HG02973 (cell line): ENCODE results near the gene TCEA3.

ENCODE experiments used
- ATAC-seq: cut with Tn5 transposase; IDR thresholded peaks from one replicate; pipeline ENCODE4 v1.9.1; 2021; ENCODE audit warnings: moderate library complexity; ENCODE audit not compliant: unreplicated experiment

TCEA3 gene

DNA sequence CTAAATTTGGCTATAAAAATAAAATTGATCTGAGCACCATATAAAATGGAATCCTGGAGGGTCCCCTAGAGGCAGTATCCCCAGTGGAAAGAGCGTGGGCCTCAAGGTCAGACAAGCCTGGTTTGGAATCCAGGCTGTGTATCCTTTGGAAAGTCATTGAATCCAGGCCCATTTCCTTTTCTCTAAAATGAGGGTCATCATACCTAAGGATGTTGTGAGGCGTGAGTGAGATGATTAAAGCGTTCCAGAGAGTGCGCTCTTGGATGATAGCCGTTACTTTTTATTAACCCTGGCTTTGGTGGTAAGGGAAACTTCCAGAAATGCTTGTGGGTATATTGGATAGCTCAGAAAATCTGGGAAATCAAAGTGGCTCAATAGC is 54.2 kb downstream of the TCEA3 start:
- no peak for ATAC-seq

DNA sequence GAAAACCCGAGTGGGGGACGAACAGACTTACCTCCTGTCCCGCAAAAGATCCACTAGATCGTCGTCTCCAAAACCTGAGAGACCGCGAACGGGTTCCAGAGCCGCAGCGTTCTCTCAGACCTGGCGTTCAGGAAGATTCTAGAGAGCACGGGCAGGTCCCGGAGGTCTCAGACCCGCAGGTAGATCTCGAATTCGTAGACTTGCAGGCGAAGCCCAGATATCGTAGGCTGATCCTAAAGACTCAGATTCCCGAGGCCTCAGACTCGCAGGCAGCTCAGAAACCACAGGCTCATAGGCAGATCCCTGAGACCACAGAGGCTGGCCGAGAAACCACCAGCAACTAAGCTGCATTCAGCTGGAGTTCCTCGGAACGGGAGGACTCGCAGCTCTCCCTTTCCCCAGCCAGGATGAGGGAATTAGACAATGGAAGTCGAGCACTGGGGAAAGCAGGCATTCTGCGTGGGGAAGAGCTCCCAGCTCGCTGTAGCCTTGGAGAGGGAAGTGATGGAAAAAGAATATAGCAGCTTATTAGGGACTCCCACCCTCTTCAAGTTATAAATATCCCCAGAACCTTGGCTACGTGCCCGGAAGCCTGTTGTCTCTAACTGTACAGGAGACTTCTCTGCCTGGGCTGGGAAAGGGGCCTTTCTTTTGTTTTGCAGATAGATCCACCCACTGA is 55.1 kb downstream of the TCEA3 start, which contains the start of gene ZNF436:
Gene ZNF436 (minus strand): TSS at position 502 of the 679 bp plus-strand sequence. CDS start 1,831 bp downstream, outside the sequence.
- ATAC-seq: no peak

DNA sequence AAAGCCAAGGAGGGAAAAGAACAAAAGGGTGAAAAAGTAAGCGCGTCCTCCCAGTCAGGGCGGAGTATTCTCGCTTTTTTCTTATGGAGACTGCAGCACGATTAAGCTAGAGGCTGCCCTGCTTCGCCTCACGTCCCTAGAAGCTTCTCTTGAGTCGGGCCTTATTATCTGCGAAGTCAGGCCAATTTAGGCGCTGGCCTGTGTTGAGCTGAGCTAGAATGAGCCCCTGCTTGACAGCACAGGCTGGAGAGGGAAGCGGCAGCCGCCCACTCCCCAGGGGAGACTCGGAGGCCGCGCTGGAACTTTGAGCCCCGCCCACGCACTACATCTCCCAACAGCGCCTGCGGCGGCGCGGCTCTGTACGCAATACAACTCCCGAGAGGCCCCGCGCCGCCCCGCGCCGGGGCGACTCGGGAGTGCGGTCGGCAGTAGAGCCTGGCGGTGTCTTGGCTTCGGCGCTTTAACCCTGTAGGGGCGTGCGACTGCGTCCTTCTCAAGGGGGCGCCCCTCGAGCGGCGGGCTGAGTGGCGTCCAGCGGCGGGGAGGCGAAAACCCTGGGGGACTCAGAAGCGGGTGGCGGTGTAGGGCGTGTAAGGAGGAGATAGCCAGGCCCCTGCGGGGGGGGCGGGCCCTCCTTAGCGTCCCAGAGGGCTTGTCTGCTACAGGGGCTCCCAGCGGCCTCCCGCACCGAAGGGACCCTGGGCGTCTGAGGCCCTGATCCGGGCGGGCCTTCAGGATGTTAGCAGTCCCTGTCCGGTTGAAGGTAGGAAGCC is 55.8 kb downstream of the TCEA3 start:
- peak; percentile 66 for ATAC-seq

DNA sequence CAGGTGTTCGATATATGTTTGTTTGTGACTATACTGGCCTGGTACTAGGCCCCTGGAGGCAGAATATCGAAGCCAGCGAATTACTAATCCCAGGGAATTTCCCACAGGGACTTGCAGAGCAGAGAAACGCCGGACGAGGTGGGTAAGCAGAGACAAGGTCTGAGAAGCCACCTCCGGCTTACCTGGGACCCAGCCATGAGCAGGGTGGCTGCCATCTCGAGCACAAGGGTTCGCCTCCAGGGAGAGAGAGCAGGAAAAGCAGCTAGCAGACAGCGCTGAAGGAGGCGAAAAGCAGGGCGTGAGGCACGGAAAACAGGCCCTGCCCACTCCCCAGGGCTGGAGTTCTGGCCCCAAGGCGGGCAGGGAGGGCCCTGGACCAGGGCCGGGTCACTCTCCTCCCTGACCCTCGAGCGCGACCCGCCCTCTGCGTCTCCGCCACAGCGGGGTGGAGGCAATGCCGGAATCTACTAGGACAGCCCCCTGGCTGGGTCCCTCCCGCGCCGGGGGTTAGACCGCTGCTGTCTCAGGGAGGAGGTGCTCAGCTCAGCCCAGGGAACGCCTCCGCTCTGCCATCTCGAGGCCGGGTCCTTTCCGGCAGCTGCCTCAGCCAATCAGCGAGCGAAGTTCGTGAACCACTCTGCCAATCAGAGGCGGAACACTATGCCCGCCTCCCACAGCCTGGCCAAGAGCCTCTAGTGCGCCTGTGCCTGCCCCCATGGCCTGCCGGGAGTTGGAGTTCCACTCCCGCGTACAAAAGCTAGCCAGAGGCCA is 56.6 kb downstream of the TCEA3 start:
- peak; percentile 88 for ATAC-seq

DNA sequence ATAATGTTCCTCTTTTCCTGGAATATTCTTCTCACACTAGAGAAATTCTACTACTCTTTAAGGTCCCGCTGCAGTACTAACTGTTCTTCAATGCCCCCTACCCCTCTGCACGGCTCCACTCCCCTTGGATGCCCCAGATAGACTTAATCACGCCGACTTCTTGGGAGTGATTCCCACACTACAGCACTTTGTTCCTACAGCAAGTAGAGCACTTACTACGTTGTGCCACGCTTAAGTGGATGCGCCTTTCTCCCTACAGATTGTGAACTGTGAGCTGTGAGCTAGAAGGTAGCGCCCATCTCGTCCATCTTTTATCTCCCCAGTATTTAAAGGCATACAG is 57.1 kb downstream of the TCEA3 start:
- ATAC-seq: no peak

DNA sequence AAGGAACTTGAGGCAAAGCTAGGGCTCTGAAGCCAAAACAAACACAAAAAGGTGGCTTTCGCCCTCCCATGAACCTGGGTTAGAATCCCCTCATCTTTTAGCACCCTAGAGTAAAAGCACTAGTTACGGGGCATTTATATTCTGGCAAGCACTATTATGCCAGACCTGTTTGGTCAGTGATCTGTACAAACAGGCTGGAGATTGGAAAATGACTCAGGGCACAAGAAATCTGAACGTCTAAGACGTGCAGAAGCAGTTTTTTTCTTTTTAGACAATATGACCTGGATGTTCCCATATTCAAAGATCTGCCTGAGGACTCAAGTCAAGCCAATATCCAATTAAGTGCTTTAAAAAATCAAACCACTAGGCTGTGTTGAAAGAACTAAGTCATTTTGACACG is 58.0 kb downstream of the TCEA3 start:
- no peak for ATAC-seq

DNA sequence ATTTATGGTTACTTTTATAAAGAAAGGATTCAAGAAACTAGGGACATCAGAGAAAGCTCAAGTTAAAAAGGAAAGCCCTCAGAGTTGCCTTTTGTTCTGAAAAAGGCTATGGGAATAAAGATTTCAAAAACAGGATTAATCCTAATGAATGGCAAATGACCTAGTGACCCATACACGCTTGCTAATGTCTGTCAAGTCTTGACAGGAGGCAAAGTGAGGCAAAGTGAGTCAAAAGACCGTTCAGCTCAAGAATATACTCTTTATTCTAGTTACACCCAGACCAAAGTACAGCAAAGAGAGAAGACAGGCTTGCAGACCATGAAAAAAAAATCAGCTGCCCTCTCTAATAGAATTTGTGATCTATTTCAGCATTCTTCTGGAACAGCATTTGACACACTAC is 58.4 kb downstream of the TCEA3 start:
- ATAC-seq: no peak

DNA sequence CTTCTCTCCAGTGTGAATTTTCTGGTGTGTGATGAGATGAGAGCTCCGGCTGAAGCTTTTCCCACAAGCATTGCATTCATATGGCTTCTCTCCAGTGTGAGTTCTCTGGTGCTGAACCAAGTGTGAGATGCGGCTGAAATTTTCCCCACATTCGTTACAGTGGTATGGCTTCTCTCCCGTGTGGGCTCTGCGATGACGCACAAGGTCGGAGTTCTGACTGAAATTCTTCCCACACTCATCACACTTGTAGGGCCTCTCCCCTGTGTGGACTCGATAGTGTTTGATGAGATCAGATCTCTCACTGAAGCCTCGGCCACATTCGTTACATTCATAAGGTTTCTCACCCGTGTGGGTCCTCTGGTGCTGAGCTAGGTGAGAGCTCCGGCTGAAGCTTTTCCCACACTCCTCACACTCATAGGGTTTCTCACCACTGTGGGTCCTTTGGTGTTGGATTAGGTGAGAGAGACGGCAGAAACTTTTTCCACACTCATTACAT is 62.3 kb downstream of the TCEA3 start:
- ATAC-seq: no peak

DNA sequence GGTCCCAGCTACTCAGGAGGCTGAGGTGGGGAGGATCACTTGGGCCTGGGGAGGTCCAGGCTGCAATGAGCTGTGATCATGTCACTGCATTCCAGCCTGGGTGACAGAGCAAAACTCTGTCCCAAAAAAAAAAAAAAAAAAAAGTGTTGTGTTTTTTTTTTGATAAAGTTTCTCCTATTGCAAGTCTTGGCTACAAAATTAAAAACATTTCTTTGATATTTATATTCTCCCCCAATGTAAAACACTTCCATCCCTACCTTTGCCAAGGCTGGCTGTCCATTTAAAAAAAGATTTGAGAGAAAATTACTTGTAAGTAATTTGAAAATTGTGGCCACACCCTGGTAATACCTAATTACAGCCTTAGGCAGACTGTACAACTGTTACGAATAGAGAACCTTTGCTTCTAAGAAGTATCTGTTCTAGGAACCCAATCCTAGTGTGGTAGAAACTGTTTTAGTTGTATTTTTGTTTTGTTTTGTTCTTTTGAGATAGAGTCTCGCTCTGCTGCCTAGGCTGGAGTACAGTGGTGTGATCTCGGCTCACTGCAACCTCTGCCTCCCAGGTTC is 66.2 kb downstream of the TCEA3 start:
- ATAC-seq: no peak

DNA sequence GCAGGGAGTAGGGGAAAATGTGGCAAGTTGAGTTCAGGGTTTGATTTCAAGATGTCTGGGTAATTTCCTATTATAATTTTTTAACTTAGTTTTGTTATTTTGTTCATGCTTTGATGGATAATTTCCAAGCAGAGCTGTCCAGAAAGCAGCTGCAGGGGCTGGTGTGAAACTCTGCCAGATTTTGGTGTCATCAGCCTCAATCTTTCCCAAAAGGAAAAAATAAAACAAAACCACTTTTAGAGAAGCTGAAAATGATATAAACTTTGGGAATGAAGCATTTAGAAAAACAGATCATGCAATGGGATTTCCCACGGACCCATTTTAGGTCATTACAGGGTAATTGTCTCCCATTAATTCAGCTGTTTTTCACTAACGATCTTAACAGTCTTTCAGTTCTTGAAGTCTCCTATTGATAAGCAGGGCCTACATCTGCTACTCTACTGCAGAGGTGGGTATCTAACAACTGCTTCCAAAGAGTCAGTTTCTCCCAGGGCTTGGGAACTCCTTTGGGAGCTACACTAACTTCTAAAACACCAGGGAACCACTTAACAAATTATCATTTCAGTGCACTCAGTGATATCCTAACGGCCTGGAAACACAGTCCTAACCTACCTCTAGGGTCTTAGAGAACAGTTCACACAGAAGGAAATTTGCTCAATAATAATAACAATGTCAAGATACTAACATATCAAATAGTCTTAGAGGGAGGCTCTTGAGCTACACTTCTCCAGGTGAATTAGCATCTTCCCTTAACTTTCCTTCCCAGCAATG is 67.2 kb downstream of the TCEA3 start:
- ATAC-seq: no peak

DNA sequence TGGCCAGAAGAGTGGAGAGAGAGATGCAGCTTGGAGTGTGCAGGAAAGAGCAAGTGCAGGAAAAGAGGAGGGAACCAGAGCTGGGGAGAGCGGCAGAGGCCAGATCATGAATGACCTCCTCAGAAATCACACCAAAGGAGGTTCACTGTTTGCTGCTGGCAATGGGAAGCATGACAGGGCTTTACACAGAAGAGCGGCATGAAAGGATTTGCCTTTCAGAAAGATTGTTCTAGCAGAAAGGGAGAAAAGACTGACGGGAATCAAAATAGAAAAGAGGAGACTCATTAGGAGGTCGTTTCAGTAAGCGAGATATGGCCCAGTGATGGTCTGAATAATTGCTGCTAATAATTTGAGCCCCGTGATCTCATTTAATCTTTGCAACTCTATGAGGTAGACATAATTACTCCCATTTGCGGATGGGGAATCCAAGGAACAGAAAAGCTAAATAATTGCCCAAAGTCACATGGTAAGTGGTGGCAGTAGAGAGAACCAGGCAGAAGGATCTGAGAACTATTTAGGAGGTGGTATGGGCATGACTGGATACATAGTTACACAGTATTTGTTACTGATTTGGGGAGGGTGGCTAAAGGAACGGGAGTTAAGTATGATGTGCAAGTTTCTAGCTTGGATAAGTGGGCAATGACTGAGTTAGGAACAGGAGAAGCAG is 67.9 kb downstream of the TCEA3 start:
- no peak for ATAC-seq

DNA sequence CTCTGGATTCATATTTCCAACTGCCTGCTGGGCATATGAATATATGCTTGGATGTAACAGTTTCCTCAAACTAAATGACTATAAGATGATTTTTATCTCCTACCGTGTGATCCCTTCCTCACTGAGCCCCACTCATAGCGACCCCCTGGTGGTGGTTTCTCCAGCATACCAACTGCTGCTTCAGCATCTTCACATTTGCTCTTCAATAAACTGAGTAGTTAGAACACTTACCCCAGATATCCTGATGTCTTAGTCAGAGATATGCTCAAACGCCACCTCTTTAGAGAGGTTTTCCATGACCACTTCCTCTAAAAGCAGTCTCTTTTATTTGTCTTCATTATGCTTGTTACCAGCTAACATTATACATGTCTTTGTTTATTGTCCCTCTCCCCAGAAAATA is 70.3 kb downstream of the TCEA3 start:
- no peak for ATAC-seq

DNA sequence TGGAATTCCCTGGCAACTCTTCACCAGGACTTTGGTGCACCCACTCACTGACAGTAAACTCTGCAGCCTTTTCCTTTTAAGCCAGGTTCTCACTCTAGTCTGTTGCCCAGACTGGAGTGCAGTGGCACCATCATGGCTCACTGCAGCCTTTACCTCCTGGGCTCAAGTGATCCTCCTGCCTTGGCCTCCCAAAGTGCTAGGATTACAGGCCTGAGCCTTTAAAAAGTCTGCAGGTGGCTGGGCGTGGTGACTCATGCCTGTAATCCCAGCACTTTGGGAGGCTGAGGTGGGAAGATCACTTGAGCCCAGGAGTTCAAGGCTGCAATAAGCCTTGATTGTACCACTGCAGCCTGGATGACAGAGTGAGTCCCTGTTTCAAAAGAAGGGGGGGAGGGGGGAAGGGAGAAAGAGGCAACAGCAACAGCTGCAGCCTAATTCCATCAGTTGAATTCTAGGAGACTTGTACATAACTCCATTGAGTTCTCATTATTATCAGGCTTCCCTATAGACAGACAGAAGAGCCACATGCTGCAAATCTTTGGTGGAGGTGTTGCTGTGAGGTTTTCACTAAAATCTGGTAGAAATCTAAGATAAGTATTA is 72.4 kb downstream of the TCEA3 start:
- ATAC-seq: no peak

DNA sequence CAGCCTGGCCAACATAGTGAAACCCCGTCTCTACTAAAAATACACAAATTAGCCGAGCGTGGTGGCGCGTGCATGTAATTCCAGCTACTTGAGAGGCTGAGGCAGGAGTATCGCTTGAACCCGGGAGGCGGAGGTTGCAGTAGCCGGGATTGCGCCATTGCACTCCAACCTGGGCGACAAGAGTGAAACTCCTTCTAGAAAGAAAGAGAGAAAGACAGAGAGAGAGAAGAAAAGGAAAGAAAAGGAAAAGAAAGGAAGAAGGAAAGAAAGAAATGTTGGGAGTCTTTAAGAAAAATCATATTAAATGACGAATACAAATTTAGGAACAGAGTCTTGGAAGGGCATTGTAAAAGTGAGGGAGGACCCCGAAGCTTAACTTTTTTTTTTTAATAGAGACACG is 78.6 kb downstream of the TCEA3 start:
- no peak for ATAC-seq

DNA sequence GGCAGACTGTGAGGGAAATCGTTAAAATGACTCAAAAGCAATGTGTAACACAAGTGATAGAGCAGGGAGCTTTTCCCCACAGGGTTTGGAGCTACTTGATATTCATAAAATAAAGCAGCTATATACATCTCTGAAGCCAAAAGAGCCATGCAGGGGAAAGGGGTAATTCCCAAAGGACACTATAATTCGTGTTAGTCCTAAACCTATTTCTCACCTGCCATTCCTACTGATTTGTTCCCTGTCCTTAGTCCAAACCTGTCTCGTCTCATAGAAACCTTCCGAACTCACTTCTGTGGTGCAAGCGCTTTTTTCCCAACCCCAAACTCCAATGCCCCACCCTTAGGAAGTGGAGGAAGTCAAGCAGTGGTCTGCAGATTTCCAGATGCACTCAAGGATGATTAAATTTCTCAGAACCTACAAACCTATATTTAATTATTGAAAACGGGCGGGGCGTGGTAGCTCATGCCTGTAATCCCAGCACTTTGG is 79.5 kb downstream of the TCEA3 start:
- ATAC-seq: no peak

DNA sequence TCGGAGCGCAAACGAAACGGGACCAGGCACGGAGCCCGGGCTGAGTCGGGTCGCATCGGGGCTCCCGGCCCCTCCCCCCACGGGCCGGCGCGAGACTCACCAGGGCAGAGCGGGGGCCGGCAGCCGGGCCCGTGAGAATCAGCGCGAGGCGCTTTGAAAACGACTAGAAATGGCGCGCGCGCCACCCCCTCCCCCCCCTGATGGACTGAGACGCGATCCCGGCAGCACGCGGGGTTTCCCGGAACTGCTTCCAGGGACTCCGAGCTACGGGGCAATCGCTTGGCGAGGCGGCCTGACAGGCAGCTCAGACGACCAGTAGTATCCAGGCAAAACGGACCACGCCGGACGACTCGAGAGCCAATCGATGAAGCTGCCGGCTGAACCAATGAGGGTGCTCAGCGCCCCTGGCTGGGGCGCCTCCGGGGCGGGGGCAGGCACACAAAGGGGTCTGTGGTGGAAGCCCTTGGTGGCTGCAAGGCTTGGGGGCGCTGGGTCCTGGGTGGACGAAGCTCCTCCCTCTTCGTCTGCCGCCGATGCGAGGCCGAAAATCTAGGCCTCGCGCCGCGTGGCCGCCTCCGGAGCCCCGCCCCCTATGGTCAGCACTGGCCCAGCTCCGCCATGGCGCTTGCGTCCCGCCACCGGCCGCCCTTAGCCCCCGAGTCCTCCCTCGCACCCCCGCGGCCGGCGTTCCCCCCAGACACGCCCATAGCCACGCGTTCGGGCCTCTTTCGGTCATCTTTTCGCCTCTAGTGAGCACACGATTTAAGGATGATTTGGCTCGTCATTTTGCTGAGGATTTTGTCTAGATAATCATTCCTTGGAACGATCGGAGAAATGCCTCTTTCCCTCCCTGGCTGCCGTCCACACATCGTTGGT is 80.2 kb downstream of the TCEA3 start, which contains the start of gene HNRNPR:
Gene HNRNPR (minus strand): TSS at position 174 of the 876 bp plus-strand sequence. CDS start 3,276 bp downstream, outside the sequence.
- ATAC-seq: peak; percentile 89

DNA sequence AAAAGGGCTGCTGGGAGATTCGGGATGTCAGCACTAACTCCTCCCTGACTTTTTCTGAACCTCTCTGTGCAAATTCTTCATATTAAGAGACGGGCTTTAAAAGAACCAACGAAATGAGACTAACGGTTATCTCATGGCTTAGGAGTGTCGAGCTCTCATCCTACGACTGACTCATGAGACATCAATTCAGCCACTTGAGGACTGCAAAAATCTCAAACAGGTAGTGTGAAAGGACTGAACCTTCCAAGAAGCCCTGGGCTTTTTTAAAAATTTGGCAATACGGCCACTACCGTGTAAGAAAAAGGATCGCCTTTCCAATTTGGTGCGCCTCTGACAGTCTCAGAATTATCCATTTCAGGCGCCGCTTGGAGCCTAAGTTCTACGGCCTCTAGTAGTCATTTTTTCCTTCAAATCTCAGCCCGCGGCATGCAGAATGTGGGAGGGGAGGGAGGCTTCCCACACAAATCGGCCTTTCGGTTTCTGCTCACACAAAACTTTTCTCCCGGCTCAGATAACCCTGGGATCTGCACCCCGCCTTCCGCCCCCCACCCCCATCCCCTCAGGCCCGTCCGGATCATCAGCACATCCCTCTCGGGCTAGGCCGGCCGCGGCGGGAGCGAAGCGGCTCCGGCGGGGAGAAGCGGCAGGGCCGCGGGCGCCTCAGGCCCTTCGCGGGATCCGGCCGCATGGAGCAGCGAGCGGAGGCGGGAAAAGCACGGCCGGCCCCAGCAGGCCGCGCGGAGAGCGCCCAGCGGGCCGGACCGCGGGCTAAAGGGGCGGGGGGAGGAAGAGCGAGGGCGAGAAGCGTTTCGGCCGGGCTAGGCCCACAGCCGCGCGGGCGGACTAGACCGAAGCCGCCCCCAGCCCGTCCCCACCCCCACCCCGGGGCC is 81.1 kb downstream of the TCEA3 start:
- peak; percentile 19 for ATAC-seq
